ENCODE results near the gene ABCD1. TPM values are rescaled to one million over a fixed set of nuclear protein-coding genes. Genes with fewer than 3 reads are reported as not detected.

ABCD1 gene
- total RNA-seq, 2 experiments from 2014 or later, result 8.6 to 9.2 TPM

GRCh38 chrX:153766098-153766817, 41.6 kb downstream of the ABCD1 start:
- Histone ChIP-seq H3K36me3 (ENCODE audit: insufficient read depth, low read length) (no peaks in the 10 kb centered on the region), H3K27me3 (ENCODE audit: control insufficient read depth in 1 of 2, insufficient read depth in 2 of 2, low read length in 2 of 2) (no peaks in the 10 kb centered on the region), H3K4me3 (ENCODE audit: low read length) (no peak overlapping the region), H3K27ac (ENCODE audit: low read depth in 1 of 2, low read length in 2 of 2) (no peak overlapping the region), H3K4me1 (ENCODE audit: insufficient read depth, low read length) (peaks cover 9% of the 10 kb centered on the region), H3K9me3 (ENCODE audit: control insufficient read depth in 1 of 2, insufficient read depth in 1 of 2, low read length in 2 of 2) (no peaks in the 10 kb centered on the region)
- DNase-seq (peak in 4 of 14 experiments; percentile 6 to 35 (median 30)), ATAC-seq (ENCODE audit: poor library complexity) (no peak)
- POLR2A ChIA-PET, result no interaction called here
- Mint-ChIP-seq H3K9me3 (no peaks in the 10 kb centered on the region), H3K4me3 (no peak overlapping the region), H3K27ac (no peak overlapping the region), H3K27me3 (no peaks in the 10 kb centered on the region), H3K4me1 (ENCODE audit: low read depth) (peaks cover 4% of the 10 kb centered on the region), H3K36me3 (ENCODE audit: low read depth) (no peaks in the 10 kb centered on the region)
- TF ChIP-seq CTCF (IDR thresholded peaks at IDR 0.05), result no peak
- CTCF ChIA-PET, result interaction anchor here (1.0 kb wide), 1 partner anchor 181 kb away, joined by 3 read pairs; no protein-coding TSS in a partner anchor
- intact Hi-C loops (cut with DNase I, micrococcal nuclease), result loop anchor here in 1 of 2 experiments (10.0 kb wide), 1 partner anchor 119 kb away; the partner anchor contains the start of gene L1CAM

- ATAC-seq (ENCODE audit: poor library complexity) (no peak), DNase-seq (peak in 2 of 14 experiments; percentile 7 to 12)
- Histone ChIP-seq H3K36me3 (ENCODE audit: insufficient read depth, low read length) (no peaks in the 10 kb centered on the region), H3K4me3 (ENCODE audit: low read length) (no peak overlapping the region), H3K4me1 (ENCODE audit: insufficient read depth, low read length) (peaks cover 9% of the 10 kb centered on the region), H3K27ac (ENCODE audit: low read depth in 1 of 2, low read length in 2 of 2) (no peak overlapping the region), H3K27me3 (ENCODE audit: control insufficient read depth in 1 of 2, insufficient read depth in 2 of 2, low read length in 2 of 2) (no peaks in the 10 kb centered on the region), H3K9me3 (ENCODE audit: control insufficient read depth in 1 of 2, insufficient read depth in 1 of 2, low read length in 2 of 2) (no peaks in the 10 kb centered on the region)
- intact Hi-C loops (cut with DNase I, micrococcal nuclease), result loop anchor here in 1 of 2 experiments (10.0 kb wide), 1 partner anchor 118 kb away; the partner anchor contains the start of gene L1CAM
- Mint-ChIP-seq H3K4me3 (no peak overlapping the region), H3K9me3 (no peaks in the 10 kb centered on the region), H3K36me3 (ENCODE audit: low read depth) (no peaks in the 10 kb centered on the region), H3K4me1 (ENCODE audit: low read depth) (peaks cover 4% of the 10 kb centered on the region), H3K27me3 (no peaks in the 10 kb centered on the region), H3K27ac (no peak overlapping the region)
- ChIA-PET CTCF (interaction anchor here (1.0 kb wide), 1 partner anchor 180 kb away, joined by 3 read pairs; no protein-coding TSS in a partner anchor), POLR2A (no interaction called here)
- no peak for TF ChIP-seq CTCF (IDR thresholded peaks at IDR 0.05)
These were observed 42.4 kb downstream of the ABCD1 start for GRCh38 chrX:153766871-153767673.

GRCh38 chrX:153767674-153768055, 43.0 kb downstream of the ABCD1 start:
- no peak overlapping the region for H3K4me3 Mint-ChIP-seq
- Histone ChIP-seq H3K4me3 (ENCODE audit: low read length) (no peak overlapping the region), H3K36me3 (ENCODE audit: insufficient read depth, low read length) (no peaks in the 10 kb centered on the region), H3K4me1 (ENCODE audit: insufficient read depth, low read length) (peaks cover 9% of the 10 kb centered on the region), H3K27ac (ENCODE audit: low read depth in 1 of 2, low read length in 2 of 2) (no peak overlapping the region), H3K9me3 (ENCODE audit: control insufficient read depth in 1 of 2, insufficient read depth in 1 of 2, low read length in 2 of 2) (no peaks in the 10 kb centered on the region), H3K27me3 (ENCODE audit: control insufficient read depth in 1 of 2, insufficient read depth in 2 of 2, low read length in 2 of 2) (no peaks in the 10 kb centered on the region)
- POLR2A ChIA-PET, result no interaction called here
- no peaks in the 10 kb centered on the region for H3K9me3 Mint-ChIP-seq
- H3K4me1 Mint-ChIP-seq (ENCODE audit: low read depth), result peaks cover 4% of the 10 kb centered on the region
- no peak for ATAC-seq (ENCODE audit: poor library complexity)
- intact Hi-C loops (cut with DNase I, micrococcal nuclease), result loop anchor here in 1 of 2 experiments (10.0 kb wide), 1 partner anchor 117 kb away; the partner anchor contains the start of gene L1CAM
- CTCF ChIA-PET, result no interaction called here
- peak in 2 of 14 experiments; percentile 3 to 8 for DNase-seq
- TF ChIP-seq CTCF (IDR thresholded peaks at IDR 0.05), result no peak
- H3K36me3 Mint-ChIP-seq (ENCODE audit: low read depth), result no peaks in the 10 kb centered on the region
- no peak overlapping the region for H3K27ac Mint-ChIP-seq
- H3K27me3 Mint-ChIP-seq, result no peaks in the 10 kb centered on the region

Measured in CD4-positive, alpha-beta T cell (primary cell).